GM21737 (cell line): ENCODE results near the gene ASCC1.
"Not testable (repeated sequence)": the region's sequence is repeated elsewhere in the genome, so short reads cannot be mapped to it uniquely, and the experiment has no call there.

Source experiments
- ATAC-seq: cut with Tn5 transposase; IDR thresholded peaks from one replicate; pipeline ENCODE4 v1.9.1; 2021; ENCODE audit warnings: mild to moderate bottlenecking, moderate library complexity; ENCODE audit not compliant: unreplicated experiment

Gene ASCC1

DNA sequence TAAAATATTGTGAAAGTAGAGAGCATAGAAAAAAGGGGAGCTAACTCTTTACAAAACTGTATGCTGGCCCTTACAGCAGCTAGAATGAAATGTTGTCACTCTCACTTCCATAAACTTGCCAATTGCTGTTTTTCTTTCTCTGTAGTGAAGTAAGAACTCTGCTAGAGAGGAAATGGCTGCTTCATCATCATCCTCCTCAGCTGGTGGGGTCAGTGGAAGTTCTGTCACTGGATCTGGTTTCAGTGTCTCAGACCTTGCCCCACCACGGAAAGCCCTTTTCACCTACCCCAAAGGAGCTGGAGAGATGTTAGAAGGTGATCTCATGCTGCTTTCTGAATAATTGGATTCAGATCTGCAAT lies 7.6 kb upstream of the ASCC1 start:
- ATAC-seq: no peak

GRCh38 chr10:72221278-72221677 lies 5.2 kb upstream of the ASCC1 start:
- no peak for ATAC-seq

DNA sequence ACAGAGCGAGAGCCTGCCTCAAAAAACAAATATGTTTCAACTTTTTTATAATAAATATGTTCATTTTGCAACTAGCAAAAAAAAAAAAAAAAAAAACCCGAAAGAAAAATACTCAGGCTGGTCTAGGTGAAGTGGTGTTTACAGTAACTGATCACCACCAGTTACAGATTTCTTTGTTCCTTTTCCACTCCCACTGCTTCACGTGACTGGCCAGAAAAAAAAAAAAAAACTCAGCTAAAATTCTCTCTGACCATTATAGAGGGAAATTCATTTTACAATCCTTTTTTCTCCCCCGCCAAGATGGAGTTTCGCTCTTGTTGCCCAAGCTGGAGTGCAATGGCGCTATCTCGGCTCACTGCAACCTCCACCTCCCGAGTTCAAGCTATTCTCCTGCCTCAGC lies 4.6 kb upstream of the ASCC1 start:
- no peak for ATAC-seq

DNA sequence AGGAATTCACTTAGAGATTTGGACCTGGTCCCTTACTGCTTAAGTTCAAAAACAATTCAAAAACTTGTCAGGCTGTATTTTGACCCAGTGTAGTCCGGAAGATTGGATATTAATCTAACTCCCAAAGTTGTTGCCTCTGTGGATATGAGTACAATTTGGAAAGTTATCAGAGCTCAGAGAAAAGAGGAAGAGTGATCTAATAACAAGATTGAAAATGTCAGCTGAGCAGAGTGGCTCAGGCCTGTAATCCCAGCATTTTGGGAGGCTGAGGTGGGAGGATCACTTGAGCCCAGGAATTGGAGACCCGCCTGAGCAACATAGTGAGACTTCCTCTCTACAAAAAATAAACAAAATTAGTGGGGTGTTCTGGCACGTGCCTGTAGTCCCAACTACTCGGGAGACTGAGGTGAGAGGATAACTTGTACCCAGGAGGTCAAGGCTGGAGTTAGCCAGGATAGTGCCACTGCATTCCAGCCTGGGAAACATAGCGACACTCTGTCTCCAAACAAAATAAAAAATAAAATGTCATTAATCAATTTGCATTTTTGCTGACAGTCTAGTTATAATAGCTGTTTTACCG lies 3.2 kb upstream of the ASCC1 start:
- ATAC-seq: no peak

- no peak for ATAC-seq
Measured at GRCh38 chr10:72218726-72219125, 2.6 kb upstream of the ASCC1 start.

GRCh38 chr10:72218325-72218724 lies 2.2 kb upstream of the ASCC1 start:
- ATAC-seq: no peak

DNA sequence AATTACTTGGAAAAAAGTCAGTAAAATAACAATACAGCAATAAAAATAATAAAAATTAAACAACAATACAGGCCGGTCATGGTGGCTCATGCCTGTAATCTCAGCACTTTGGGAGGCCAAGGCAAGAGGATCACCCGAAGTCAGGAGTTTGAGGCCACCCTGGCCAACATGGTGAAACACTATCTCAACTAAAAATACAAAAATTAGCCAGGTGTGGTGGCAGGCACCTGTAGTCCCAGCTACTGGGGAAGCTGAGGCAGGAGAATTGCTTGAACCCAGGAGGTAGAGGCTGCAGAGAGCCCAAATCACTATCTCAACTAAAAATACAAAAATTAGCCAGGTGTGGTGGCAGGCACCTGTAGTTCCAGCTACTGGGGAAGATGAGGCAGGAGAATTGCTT lies 4.2 kb downstream of the ASCC1 start:
- ATAC-seq: not testable (repeated sequence)

DNA sequence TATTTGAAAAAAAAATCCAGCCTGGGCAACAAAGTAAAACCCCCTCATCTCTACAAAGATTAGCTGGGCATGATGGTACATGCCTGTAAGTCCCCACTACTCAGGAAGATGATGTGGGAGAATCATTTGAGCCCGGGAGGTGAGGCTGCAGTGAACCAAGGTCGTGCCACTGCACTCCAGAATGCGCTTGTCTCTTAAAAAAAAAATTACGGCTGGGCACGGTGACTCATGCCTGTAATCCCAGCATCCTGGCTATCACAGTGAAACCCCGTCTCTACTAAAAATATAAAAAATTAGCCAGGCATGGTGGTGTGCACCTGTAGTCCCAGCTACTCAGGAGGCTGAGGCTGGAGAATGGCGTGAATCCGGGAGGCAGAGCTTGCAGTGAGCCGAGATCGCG lies 4.7 kb downstream of the ASCC1 start:
- ATAC-seq: not testable (repeated sequence)

GRCh38 chr10:72208526-72208925 lies 7.5 kb downstream of the ASCC1 start:
- ATAC-seq: not testable (repeated sequence)

- ATAC-seq: no peak
Measured at GRCh38 chr10:72206511-72207229, 9.4 kb downstream of the ASCC1 start.

DNA sequence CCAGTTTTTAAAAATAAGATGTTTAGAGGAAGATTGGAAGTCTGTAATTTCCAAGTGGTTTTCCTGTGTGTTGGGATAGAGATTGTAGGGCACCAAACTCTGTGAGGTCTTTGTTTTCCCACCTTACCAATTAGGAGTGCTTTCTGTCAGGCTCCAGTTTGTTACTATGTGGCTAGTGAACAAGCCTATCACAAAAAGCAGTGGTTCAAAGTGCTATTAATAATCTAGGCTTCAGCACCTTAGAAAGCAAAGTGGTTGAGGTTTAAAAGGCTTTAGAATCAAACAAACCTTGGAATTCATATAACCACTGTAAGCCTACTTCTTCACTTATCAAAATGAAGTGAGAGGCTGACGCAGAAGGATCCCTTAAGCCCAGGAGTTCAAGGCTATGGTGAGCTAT lies 11.4 kb downstream of the ASCC1 start:
- no peak for ATAC-seq

GRCh38 chr10:72204296-72204695 lies 11.8 kb downstream of the ASCC1 start:
- ATAC-seq: no peak

DNA sequence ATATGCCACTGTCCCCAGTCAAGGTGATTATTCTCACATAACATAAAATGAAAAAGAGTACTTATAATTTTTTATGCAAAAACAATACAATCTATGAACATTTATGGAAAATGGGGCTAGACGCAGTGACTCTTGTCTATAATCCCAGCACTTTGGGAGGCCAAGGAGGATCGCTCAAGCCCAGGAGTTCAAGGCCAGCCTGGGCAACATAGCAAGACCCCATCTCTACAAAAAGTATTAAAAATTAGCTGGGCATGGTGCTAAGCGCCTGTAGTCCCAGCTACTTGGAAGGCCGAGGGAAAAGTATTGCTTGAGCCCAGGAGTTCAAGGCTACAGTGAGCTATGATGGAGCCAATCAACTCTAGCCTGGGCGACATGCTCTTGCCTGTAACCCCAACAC lies 14.8 kb downstream of the ASCC1 start:
- no peak for ATAC-seq

GRCh38 chr10:72200883-72201282 lies 15.2 kb downstream of the ASCC1 start:
- ATAC-seq: no peak

GRCh38 chr10:72194949-72195348 lies 21.1 kb downstream of the ASCC1 start:
- no peak for ATAC-seq

- ATAC-seq: no peak
Measured at GRCh38 chr10:72186982-72187330, 29.1 kb downstream of the ASCC1 start.

DNA sequence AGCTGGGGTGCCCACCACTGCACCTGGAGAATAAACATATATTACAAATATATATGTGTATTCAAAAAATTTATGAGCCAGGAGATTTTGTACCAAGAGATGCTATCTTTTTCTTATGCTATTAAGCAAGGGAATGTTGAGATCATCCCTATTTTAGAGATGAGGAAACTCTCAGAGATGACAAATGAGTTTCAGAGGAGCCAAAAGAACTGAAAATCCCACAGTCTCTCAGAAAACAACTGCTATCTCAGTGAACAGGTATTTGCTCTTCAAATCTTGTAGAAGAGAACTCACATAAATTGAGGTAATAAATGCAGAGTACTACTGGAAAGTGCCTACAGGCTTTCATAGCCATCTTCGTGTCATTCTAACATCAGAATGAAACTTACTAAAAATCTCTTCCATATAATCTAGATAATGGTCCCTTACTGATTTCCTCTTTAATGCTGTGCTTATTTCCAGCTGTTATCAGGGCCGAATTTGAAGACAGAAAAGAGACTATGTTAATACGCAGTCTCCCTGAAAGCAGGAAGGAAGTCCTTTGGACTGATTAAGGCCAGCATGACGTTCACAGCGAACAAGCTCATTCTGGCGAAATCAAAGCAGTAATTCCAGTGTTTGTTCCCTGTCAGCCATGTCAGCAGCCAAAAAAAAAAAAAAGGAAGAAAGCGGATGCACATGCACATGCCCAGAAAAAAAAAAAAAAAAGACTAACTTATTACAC lies 29.7 kb downstream of the ASCC1 start:
- ATAC-seq: no peak

- ATAC-seq: no peak
Measured at GRCh38 chr10:72184156-72184555, 31.9 kb downstream of the ASCC1 start.

GRCh38 chr10:72177454-72177853 lies 38.6 kb downstream of the ASCC1 start:
- no peak for ATAC-seq

- ATAC-seq: no peak
Measured at GRCh38 chr10:72176701-72177100, 39.4 kb downstream of the ASCC1 start.

DNA sequence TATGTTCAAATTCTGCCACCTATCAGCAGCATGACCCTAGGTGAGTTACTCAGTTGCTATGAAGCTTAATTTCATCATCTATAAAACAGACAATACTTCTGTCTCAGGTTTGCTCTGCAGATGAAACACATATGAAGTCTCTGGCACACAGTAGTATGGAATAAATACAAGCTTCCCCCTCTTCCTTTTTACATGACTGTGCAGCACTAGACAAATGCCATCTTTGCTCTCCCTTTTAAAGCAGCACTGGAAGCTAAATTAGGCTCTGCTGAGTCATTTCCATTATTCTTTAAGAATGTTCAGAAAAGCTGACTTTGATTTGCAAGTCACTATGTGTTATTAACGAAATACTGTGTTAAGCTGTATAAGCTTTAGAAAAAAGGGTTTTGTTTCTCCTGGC lies 40.9 kb downstream of the ASCC1 start:
- no peak for ATAC-seq

GRCh38 chr10:72174297-72174662 lies 41.8 kb downstream of the ASCC1 start:
- ATAC-seq: no peak
